Measurements from ENCODE around the gene OR8I2.
"Not testable (repeated sequence)": the region's sequence is repeated elsewhere in the genome, so short reads cannot be mapped to it uniquely, and the experiment has no call there.

Gene OR8I2

GRCh38 chr11:56103210-56103737, 10.2 kb downstream of the OR8I2 start, which contains the start of gene OR8H2:
Gene OR8H2, plus strand, starts transcription at chr11:56103687. Its CDS starts 1,356 bp downstream, at chr11:56105043.
- no peak within 1 kb of the TSS for H3K27ac ChIP-seq
- no peak for TF ChIP-seq CTCF (conservative IDR thresholded peaks at IDR 0.05)

GRCh38 chr11:56122073-56122472, 29.0 kb downstream of the OR8I2 start, which contains the start of gene OR8H3:
Gene OR8H3, plus strand, starts transcription at chr11:56122373. Its CDS starts 0 bp downstream, at chr11:56122373.
- no peak for TF ChIP-seq CTCF (conservative IDR thresholded peaks at IDR 0.05)

GRCh38 chr11:56140151-56140661, 47.1 kb downstream of the OR8I2 start, which contains the start of gene OR8J3:
Gene OR8J3, minus strand, starts transcription at chr11:56140201. Its CDS starts 2,483 bp downstream, at chr11:56137718.
- no peak for TF ChIP-seq CTCF (conservative IDR thresholded peaks at IDR 0.05)

More at GRCh38 chr11:56122073-56122472, 29.0 kb downstream of the OR8I2 start, which contains the start of gene OR8H3:
- no peak within 1 kb of the TSS for H3K27ac ChIP-seq

GRCh38 chr11:56143681-56144080, 50.6 kb downstream of the OR8I2 start:
- not testable (repeated sequence) for H3K27ac ChIP-seq

More at GRCh38 chr11:56140151-56140661, 47.1 kb downstream of the OR8I2 start, which contains the start of gene OR8J3:
- H3K27ac ChIP-seq: no peak within 1 kb of the TSS
